ENCODE results near the gene IRF6.

IRF6 gene

DNA sequence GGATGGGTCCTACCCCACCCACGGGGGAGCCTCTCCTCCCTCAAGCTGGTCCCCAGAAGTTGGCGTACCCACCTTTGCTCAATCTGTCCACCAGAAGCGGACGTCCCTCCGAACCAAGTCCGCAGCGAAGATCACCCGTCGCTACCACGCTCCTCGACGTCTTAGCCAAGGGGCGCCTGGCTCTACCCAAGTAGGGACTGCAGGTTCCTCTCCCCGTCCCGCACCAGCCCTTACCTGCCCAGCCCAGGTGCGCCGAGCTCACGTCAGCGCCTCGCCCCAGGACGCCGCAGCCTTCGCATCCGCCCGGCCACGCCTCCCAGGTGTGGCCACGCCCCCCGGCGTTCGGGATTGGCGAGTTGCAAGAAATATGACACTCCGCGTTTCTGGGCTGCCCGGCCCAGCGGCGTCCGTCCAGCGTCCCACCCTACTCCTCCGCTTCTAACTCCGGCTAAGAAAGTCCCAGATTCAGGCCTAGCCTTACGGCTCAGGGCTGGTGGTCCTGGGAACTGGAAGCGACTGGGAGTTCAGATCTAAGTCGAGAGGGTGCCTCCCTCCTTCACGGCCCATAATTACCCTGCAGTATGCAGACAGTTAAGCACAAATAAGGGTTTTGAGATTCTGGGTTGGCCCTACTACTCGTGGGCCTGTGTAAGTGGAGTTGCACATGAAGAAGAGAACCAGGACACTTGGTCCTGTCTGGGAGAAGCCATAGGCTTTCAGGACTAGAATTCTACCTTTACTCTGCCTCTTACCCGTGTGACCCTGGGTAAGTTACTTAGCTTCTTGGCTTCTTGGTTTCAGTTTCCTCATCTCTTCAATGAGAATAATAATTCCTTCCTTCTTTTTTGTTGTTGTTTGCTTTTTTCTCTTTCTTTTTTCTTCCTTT lies at the start of gene IRF6:
TSS of gene IRF6 (minus strand) at position 268 of the 886 bp plus-strand sequence. CDS start 4,729 bp downstream, outside the sequence.
- no peak for DNase-seq

DNA sequence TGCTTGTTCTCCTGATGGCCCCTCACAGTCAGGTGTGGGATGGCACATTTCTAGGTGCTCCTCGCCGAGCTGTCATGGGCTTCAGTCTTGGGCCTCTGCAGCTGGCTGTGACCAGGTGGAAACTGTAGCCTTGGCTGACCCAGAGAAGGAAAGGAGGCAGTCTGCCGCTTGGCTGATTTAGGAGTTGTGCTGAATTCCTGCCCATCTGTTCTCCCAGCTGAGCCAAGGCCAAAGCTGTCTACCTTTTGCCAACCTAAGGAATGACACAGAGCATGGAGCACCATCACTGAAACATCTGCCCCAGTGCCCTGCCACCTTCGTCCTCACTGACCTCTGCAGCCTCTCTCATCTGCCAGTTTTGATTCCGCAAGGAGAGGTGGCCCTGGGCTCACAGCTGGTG lies 49.7 kb upstream of the IRF6 start:
- no peak for DNase-seq

- DNase-seq, result no peak
Measured at GRCh38 chr1:209855006-209855405, 49.1 kb upstream of the IRF6 start.

DNA sequence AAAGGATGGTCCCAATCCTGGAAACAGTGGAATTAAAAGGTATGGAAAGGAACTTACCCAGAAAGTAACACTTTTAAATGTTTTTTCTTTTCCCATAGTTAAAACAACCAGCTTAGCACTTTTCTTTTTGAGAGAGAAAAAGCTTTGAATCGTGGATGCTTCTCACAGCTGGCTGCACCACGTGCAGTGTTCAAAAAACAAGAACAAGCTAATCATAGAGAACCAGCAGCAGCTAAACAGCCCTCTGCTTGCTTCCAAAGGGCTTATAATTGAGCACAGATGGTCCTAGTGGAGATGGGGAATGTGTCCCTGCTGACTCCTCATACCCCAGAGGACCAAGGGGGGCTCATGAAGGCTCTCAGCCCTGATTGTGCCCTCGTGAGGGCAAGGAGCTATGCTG lies 48.3 kb upstream of the IRF6 start:
- DNase-seq, result no peak

DNA sequence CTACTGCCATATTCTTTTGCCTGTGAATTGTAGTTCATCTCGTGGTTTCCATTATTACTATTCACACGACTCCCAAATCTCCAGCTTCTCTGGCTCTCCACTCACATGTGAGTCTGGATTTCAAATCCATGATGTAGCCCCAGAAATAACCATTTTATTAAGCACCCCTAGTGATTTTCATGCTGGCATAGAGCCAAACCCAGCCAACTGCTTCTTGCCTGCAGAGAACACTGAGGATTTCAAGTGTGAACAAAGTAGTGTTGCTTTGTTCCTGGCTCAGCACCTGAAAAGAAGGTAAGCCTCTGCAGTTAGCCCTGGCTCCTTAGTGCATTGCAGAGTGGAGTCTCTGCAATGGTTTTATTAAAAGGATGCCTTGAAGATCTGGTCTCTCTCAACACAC lies 47.7 kb upstream of the IRF6 start:
- no peak for DNase-seq

DNA sequence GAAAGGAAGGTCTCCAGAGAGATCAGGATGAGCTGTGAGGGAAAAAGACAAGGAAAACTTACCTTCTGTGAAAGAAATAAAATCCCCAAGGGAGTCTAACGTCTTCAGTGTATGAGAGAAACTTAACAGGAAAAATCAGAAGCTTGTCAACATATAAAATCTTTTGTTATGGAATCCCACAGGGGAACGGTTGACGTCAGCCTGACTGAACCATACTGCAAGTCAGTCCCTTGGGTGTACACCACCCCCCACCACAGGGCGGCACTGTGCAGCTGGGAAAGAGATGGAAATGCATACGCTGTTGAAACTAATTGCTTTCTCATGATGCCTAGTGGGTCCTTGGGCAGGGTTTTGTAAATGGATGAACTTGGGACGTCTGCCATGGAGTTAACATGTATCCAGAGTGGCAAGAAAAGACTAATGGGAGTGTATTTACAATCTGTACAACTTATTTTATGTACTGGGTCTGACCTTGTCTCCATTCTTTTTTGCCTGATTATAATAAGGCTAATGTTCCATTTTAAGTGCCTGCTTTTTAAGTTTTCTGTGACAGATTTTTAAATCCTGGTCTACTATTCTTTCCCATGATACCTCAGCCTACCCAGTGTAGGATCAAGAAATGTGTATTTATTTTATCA lies 44.5 kb upstream of the IRF6 start:
- peak; percentile 47 to 65 for DNase-seq

DNA sequence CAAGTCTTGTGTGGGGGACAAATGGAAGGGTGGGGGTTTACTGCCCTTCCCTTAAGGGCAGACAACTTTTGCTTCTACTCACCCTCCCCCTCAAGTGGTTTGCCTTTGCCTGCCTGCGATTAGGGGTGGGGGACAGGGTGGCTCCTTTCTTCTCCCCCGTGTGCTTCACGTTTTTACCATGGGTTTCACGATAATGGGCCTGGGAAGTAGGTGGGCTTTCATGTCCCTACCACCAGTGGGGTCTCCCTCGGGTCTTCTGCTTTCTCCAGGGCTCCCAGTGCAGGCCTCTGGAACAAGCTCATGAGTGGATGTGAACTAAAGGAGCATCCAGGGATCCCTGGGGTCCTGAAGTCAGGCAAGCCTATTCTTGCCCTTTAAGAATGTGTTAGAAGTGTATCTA lies 43.4 kb upstream of the IRF6 start:
- DNase-seq, result no peak

DNA sequence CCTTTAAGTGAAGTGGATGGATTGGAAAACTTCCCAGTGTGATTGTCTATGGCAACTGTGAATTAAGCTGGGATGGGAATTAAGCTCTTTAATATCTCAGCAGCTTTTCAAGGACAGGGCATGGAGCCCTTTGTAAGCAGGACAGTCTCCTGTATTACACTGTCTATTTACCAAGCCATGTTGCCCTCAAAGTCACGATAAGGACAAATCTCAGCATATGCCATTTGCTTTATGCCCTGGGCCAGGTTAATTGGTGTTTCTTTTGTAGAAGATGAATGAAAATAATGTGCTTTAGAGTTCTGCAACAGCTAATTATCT lies 39.4 kb upstream of the IRF6 start:
- no peak for DNase-seq

DNA sequence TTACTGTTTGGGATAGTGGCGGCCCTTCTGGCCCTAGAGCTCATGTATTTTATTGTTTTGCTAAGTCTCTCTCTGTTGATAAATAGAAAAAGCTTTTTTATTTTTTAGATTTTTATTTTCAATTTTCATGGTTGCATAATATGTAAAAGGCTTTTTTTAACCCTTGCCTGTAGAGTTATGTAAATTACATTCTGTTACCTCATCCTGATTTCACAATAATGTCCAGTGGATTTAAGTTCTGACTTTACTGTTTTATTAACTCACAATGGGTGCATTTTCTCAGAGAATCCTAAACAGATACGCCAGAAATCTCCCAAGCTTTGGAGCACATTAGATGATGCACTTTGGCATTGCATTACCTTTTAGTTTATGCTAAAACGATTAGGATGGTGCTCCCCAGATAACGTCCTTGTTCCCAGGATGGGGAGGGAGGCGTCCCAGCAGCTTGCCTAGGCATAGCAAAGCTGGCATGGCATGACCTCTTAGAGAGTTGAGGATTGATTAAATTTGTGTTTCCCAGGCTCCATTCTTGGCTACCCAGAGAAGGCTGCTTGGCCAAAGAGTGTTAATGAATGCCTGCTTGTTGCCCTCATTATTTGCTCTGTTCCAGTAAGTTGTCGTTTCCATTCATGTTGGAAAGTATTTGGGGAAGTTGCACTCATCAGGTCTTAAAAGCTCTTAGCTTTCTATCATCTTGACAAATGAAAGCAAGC lies 38.9 kb upstream of the IRF6 start:
- DNase-seq, result no peak

DNA sequence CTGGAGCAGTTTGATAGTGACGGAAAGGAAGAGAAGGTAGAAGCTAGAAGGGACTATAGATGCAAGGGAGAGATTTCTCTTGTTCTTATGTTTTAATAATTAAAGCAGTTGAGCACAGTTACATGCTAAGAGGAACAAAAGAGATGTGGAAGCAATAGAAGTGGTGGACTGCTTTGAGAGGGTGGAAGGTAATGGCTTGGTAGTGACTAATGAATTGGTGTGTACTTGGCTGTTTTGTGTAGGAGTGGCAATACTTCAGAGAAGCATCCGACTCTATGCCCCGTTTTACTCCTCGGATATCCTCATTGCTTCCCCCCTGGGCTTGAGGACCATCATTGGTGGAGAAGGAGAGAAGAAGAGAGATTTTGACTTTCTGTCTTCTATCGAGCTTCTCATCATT lies 34.7 kb upstream of the IRF6 start:
- DNase-seq, result no peak

GRCh38 chr1:209839875-209840546 lies 34.1 kb upstream of the IRF6 start:
- DNase-seq, result no peak

DNA sequence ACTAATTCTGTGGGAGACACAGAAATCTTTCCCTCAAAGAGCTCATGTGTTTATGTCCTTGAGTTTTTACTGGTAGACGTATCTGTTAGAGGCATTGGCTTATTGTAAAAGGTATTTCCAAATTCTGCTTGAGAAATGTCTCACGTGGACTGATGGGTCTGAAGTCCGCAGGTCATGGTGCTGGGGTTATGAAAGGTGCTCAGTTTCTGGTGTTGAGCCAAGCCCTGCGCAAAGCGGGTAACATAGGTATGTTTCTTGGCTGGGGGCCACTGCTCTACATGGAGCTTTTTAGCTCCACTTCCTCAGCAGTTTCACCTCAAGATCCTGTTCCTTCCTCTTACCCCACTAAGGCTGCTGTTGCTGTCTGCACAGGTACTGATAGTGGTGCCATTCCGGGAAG lies 32.6 kb upstream of the IRF6 start:
- DNase-seq, result no peak

DNA sequence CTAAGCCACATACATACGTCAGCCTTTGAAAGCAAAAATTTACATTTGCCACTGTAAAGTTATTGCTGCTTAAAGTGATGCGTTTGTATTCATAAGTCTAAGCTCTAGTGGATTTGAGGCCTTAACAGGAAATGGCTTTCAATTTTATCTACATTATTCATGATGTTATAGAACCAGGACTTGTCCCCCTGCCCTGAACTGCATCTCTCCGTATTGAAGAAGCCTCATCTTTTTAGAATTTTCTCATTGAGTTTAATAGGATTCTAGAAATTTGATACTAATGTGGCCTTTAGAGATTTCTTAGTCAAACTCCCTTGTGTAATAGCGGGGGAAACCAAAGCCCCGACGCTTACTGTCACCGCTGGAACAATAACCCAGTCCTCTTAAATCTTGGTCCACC lies 31.7 kb upstream of the IRF6 start:
- no peak for DNase-seq

DNA sequence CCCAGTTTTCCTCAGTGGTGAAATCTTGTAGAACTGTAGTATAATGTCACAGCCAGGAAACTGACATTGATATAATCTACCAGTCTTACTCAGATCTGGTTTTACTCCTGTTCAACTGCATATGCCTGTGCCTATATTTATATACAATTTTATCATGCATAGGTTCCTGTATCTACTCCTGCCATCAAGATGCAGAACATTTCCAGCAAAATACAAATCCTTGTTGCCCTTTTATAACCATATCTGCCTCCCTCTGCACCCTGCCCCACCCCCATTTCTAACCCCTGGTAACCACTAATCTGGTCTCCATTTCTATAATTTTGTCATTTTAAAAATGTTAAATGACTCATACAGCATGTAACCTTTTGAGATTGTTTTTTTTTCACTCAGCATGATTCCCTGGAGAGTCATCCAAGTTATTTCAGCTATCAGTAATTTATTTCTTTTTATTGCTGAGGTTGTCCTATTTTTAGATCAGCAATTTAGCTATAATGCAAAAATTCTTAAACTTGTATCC lies 29.9 kb upstream of the IRF6 start:
- DNase-seq, result no peak

GRCh38 chr1:209831615-209832014 lies 25.7 kb upstream of the IRF6 start:
- no peak for DNase-seq

- DNase-seq, result no peak
Measured at GRCh38 chr1:209830722-209831121, 24.8 kb upstream of the IRF6 start.

DNA sequence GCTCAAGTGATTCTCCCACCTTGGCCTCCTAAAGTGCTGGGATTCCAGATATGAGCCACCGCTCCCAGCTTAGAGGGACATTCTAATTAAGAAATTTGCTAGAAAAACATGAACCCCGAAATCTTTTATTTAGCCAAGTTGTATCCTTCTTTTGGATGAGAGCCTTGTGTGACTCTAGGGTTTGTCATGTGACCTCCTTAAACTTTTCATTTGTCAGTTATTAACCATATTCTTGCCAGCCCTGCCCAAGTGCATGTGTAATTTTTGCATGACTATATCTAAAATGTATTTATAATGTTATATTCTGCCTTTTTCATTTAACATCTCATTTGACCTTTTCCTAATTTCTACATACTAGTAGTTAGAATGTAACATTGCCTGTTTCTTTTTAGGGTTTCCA lies 23.8 kb upstream of the IRF6 start:
- DNase-seq, result no peak

GRCh38 chr1:209827384-209828262 lies 21.7 kb upstream of the IRF6 start, which contains the start of gene UTP25:
Gene UTP25 (plus strand): TSS chr1:209827972. CDS start chr1:209828064, 92 bp downstream.
- peak; percentile 96 to 97 for DNase-seq

DNA sequence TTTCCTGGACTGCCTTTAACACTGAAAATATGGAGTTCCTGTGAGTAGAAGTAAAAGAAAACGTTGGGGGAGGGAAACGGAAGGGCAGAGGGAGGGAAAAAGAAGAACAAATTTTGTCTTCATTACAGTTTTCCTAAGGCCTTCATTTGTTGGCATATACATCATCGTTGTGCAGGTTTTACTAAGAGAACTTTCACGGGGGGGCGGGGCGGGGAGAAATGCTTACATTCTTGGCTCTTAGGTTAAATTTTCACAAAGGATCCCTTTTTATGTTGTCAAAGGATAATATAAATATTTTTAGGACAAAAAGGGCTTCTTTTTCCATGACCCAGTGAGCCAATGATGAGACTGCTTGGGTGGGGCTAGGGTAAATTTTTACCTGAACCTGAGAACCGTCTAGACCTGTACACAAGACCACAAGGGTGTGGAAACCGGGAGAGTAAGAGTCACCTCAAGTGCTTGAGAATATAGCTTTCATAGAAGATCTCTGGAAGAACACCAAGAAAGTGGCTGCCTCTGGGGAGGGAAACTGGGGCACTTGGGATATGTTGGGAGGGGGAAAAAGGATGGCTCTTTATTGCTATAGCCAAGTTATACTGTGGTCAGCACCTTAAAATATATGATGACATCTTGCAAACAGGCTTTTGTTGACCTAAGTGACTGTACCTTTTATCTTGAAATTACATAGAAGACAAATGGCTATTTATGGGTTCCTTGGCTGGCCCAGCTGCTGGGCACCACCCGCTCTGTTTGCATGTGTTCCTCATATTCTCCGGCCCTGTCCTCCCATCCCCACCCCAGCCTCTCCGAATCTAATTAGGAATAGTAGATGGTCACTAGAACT lies 19.9 kb upstream of the IRF6 start:
- no peak for DNase-seq

GRCh38 chr1:209823143-209824041 lies 17.4 kb upstream of the IRF6 start:
- peak; percentile 60 to 75 for DNase-seq
